Neural cell (in vitro differentiated cells): ENCODE data around the gene PLVAP. TPM values are rescaled to one million over a fixed set of nuclear protein-coding genes. Genes with fewer than 3 reads are reported as not detected.

Experiments used
- H2AFZ ChIP-seq: fragments of 200-600, 300-800 bp; sonication (generic), shearing (Covaris generic); 2 replicates; pipeline ENCODE4 v1.6.0; 2014; ENCODE audit warnings: low read depth, mild to moderate bottlenecking, antibody characterized with exemption, low read length, moderate library complexity
- H3F3A ChIP-seq: fragments of 200-600 bp; shearing (Covaris generic); 2 replicates; pipeline ENCODE4 v1.6.1; 2016; ENCODE audit warnings: mild to moderate bottlenecking, moderate library complexity, mixed read lengths, antibody characterized with exemption, low read length; ENCODE audit not compliant: insufficient read depth, poor library complexity, severe bottlenecking
- H3K27ac ChIP-seq: fragments of 200-600, 300-800 bp; sonication (generic), shearing (Covaris generic); 2 replicates; pipeline ENCODE4 v1.5.1; 2014; ENCODE audit warnings: mild to moderate bottlenecking, low read length, moderate library complexity
- H3K27me3 ChIP-seq: fragments of 300-800, 200-600 bp; sonication (generic), shearing (Covaris generic); 2 replicates; pipeline ENCODE4 v1.6.0; 2014; ENCODE audit warnings: mild to moderate bottlenecking, low read depth, low read length, moderate library complexity; ENCODE audit not compliant: insufficient read depth
- H3K36me3 ChIP-seq: fragments of 300-800, 200-600 bp; sonication (generic), shearing (Covaris generic); 2 replicates; pipeline ENCODE4 v1.5.1; 2014; ENCODE audit warnings: mild to moderate bottlenecking, antibody characterized with exemption, low read length, moderate library complexity; ENCODE audit not compliant: insufficient read depth
- H3K4me2 ChIP-seq: fragments of 300-800, 200-600 bp; sonication (generic), shearing (Covaris generic); 2 replicates; pipeline ENCODE4 v1.6.0; 2014; ENCODE audit warnings: mild to moderate bottlenecking, low read length
- H3K4me3 ChIP-seq: fragments of 300-800, 200-600 bp; sonication (generic), shearing (Covaris generic); 2 replicates; pipeline ENCODE4 v1.5.1; 2014; ENCODE audit warnings: mild to moderate bottlenecking, low read length, moderate library complexity
- H3K79me2 ChIP-seq: fragments of 200-600 bp; shearing (Covaris generic); replicated peaks from 2 replicates; pipeline ENCODE4 v1.6.0; 2014; ENCODE audit warnings: mild to moderate bottlenecking, low read length, moderate library complexity; ENCODE audit not compliant: insufficient read depth
- H3K9ac ChIP-seq: fragments of 300-800, 200-600 bp; sonication (generic), shearing (Covaris generic); 2 replicates; pipeline ENCODE4 v1.6.1; 2016; ENCODE audit warnings: mild to moderate bottlenecking, low read length, mixed read lengths
- H3K9me2 ChIP-seq: fragments of 200-600 bp; shearing (Covaris generic); 2 replicates; pipeline ENCODE4 v1.6.1; 2016; ENCODE audit warnings: mild to moderate bottlenecking, low read length, mixed read lengths; ENCODE audit not compliant: insufficient read depth
- H3K9me3 ChIP-seq: fragments of 200-600, 300-800 bp; sonication (generic), shearing (Covaris generic); 2 replicates; pipeline ENCODE4 v1.6.1; 2016; ENCODE audit warnings: mild to moderate bottlenecking, mixed run types, low read length, moderate library complexity, mixed read lengths
- H4K20me1 ChIP-seq: fragments of 200-600 bp; shearing (Covaris generic); 2 replicates; pipeline ENCODE4 v1.6.1; 2016; ENCODE audit warnings: mild to moderate bottlenecking, mixed run types; ENCODE audit not compliant: insufficient read depth
- MXI1 ChIP-seq: fragments of 450-650 bp; conservative IDR thresholded peaks from 2 replicates; pipeline ENCODE4 v1.6.1; 2014; ENCODE audit warnings: antibody characterized with exemption, mild to moderate bottlenecking; ENCODE audit not compliant: poor library complexity, severe bottlenecking
- RAD21 ChIP-seq: fragments of 450-650 bp; conservative IDR thresholded peaks from 2 replicates; pipeline ENCODE4 v1.6.1; 2014; ENCODE audit warnings: antibody characterized with exemption, mild to moderate bottlenecking, moderate library complexity
- SMC3 ChIP-seq: fragments of 450-650 bp; conservative IDR thresholded peaks from 2 replicates; pipeline ENCODE4 v1.6.1; 2014; ENCODE audit warnings: antibody characterized with exemption, mild to moderate bottlenecking, moderate library complexity; ENCODE audit not compliant: poor library complexity
- TAF1 ChIP-seq: IDR thresholded peaks from 2 replicates; pipeline ENCODE4 v1.6.1; 2012; ENCODE audit warnings: low read depth
- polyA plus RNA-seq: library from polyadenylated mRNA; depleted of rRNA; stranded (reverse); fragments of >200 nt; gene quantifications from 2 replicates; pipeline ENCODE4 v1.2.3, GENCODE V29; 2014
- TF ChIP-seq, protein P1 (sequence below): IDR thresholded peaks from 2 replicates; pipeline ENCODE4 v1.6.1; 2012; ENCODE audit warnings: borderline replicate concordance
- TF ChIP-seq, protein P2 (sequence below): fragments of 450-650 bp; IDR thresholded peaks from 2 replicates; pipeline ENCODE4 v1.5.1; 2014; ENCODE audit warnings: antibody characterized with exemption, mild to moderate bottlenecking, moderate library complexity; ENCODE audit not compliant: poor library complexity, severe bottlenecking

Gene PLVAP
- polyA plus RNA-seq, 1 donor from 2014 or later: not detected

DNA sequence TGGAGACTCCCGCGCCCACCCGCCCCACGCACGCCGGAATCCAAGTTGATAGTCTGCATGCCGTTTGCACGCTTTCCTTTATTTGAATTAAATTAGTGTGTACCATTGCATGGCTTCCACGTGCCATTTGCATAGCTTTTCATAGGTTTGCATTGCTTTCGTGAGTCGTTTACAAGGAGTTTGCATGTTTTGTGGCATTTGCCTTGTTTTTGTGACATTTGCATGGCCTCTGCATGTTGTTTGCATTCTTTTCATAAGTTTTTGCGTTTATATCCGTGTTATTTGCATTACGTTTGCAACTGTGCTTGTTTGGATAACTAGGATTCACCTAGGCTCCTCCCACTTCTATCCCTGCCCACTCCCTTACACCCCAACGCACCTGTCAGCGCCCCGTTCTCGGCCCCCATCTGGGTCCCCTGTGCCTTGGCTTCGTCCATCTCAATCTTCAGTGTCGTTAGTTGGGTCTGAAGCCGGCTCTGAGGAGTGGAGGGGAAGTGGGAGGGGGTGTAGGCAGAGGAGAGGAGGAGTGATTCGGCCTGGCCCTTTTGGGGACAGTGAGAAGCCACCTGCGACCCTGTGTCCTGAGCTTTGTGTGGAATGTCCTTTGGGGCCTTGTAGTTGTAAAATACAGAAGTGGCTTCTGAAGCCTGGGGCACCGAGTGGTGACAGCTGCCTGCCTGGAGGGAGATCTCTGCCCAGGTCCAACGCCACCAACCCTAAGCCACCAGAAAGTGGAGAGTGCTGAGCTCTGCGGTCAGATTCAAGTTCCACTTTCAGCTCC is 14.4 kb upstream of the PLVAP start:
- Histone ChIP-seq H3K36me3 (no peaks in the 10 kb centered on the region), H4K20me1 (no peaks in the 10 kb centered on the region), H3K9me2 (no peaks in the 10 kb centered on the region), H3K4me3 (peak overlapping the region; percentile 62), H3K79me2 (no peaks in the 10 kb centered on the region), H3K9ac (no peak overlapping the region), H3K27ac (no peak overlapping the region), H3F3A (no peaks in the 10 kb centered on the region), H3K4me2 (no peak overlapping the region), H2AFZ (no peak overlapping the region), H3K27me3 (peaks cover 15% of the 10 kb centered on the region), H3K9me3 (peaks cover 5% of the 10 kb centered on the region)
- TF ChIP-seq, protein P1, sequence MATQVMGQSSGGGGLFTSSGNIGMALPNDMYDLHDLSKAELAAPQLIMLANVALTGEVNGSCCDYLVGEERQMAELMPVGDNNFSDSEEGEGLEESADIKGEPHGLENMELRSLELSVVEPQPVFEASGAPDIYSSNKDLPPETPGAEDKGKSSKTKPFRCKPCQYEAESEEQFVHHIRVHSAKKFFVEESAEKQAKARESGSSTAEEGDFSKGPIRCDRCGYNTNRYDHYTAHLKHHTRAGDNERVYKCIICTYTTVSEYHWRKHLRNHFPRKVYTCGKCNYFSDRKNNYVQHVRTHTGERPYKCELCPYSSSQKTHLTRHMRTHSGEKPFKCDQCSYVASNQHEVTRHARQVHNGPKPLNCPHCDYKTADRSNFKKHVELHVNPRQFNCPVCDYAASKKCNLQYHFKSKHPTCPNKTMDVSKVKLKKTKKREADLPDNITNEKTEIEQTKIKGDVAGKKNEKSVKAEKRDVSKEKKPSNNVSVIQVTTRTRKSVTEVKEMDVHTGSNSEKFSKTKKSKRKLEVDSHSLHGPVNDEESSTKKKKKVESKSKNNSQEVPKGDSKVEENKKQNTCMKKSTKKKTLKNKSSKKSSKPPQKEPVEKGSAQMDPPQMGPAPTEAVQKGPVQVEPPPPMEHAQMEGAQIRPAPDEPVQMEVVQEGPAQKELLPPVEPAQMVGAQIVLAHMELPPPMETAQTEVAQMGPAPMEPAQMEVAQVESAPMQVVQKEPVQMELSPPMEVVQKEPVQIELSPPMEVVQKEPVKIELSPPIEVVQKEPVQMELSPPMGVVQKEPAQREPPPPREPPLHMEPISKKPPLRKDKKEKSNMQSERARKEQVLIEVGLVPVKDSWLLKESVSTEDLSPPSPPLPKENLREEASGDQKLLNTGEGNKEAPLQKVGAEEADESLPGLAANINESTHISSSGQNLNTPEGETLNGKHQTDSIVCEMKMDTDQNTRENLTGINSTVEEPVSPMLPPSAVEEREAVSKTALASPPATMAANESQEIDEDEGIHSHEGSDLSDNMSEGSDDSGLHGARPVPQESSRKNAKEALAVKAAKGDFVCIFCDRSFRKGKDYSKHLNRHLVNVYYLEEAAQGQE: no peak
- peak; percentile 84 for TF ChIP-seq MXI1

DNA sequence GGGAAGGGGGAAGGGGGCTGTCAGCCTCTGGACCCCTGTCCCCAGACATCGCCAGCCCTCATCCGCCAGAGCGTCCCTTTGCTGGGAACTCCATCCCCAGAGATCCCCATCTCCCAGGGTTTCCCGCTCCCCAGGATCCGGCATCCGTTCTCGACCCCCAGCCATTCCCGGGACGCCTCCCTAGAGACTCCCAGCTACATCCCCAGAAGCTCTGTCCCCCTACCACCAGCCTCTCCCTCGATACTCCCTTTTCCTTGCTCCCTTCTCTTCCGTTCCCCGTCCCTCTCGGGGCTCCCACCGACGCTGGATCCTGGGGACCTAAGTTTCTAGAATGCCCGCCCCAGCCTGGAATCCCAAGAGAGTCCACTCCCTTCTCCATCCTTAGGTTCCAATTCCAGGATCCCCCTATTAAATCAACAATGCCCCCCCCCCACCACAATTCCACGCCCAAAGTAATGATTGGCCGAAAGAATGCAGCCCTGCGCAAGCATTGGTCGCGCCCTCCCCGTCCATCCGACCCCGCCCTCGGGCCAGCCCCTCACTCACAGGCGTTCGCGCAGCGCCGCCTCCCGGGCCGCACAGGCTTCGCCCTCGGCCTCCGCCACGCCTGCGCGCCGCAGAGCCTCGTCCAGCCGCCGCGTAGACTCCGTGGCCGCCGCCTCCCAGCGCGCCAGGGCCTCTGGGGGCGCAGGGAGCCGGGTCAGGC is 13.7 kb upstream of the PLVAP start:
- no peaks in the 10 kb centered on the region for H3K36me3 ChIP-seq
- H3K9me2 ChIP-seq: no peaks in the 10 kb centered on the region
- no peak overlapping the region for H3K4me2 ChIP-seq
- H3K9me3 ChIP-seq: peaks cover 5% of the 10 kb centered on the region
- no peaks in the 10 kb centered on the region for H4K20me1 ChIP-seq
- no peaks in the 10 kb centered on the region for H3K79me2 ChIP-seq
- no peak overlapping the region for H3K27ac ChIP-seq
- H2AFZ ChIP-seq: no peak overlapping the region
- peak overlapping the region; percentile 62 for H3K4me3 ChIP-seq
- TF ChIP-seq SMC3 (peak; percentile 68), RAD21 (peak; percentile 72), TAF1 (no peak)
- TF ChIP-seq, protein P2, sequence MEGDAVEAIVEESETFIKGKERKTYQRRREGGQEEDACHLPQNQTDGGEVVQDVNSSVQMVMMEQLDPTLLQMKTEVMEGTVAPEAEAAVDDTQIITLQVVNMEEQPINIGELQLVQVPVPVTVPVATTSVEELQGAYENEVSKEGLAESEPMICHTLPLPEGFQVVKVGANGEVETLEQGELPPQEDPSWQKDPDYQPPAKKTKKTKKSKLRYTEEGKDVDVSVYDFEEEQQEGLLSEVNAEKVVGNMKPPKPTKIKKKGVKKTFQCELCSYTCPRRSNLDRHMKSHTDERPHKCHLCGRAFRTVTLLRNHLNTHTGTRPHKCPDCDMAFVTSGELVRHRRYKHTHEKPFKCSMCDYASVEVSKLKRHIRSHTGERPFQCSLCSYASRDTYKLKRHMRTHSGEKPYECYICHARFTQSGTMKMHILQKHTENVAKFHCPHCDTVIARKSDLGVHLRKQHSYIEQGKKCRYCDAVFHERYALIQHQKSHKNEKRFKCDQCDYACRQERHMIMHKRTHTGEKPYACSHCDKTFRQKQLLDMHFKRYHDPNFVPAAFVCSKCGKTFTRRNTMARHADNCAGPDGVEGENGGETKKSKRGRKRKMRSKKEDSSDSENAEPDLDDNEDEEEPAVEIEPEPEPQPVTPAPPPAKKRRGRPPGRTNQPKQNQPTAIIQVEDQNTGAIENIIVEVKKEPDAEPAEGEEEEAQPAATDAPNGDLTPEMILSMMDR: peak; percentile 86
- no peaks in the 10 kb centered on the region for H3F3A ChIP-seq
- H3K27me3 ChIP-seq: peaks cover 15% of the 10 kb centered on the region
- H3K9ac ChIP-seq: no peak overlapping the region
